Thyroid gland (tissue), 4 donors: ENCODE data around the gene BANK1.

Experiments
- CTCF ChIP-seq, 6 experiments: fragments of 200-600 bp in 3 of 6; fragments of 450-650 bp in 3 of 6; sonication (generic) in 3 of 6; IDR thresholded peaks; one replicate each; pipeline ENCODE4 v1.5.1; 2016 to 2019; ENCODE audit warnings: antibody characterized with exemption in 6 of 6, mild to moderate bottlenecking in 2 of 6, inconsistent platforms in 1 of 6, moderate library complexity in 1 of 6
- POLR2A ChIP-seq, 2 donors: fragments of 450-650 bp; IDR thresholded peaks; one replicate each; pipeline ENCODE4 v1.6.1; 2017; ENCODE audit warnings: antibody characterized with exemption in 2 of 2, mild to moderate bottlenecking in 2 of 2, moderate library complexity in 1 of 2

GRCh38 chr4:102104278-102104677 is 313.7 kb downstream of the BANK1 start:
- TF ChIP-seq POLR2A (IDR thresholded peaks at IDR 0.05): no peak
- TF ChIP-seq CTCF (IDR thresholded peaks at IDR 0.05): no peak
